A549 (cell line): Measurements from ENCODE around the gene SIRT7. TPM values are rescaled to one million over a fixed set of nuclear protein-coding genes. Genes with fewer than 3 reads are reported as not detected.

Experiments
- ATAC-seq, 2 experiments: fragments of 200-7000 bp in 1 of 2; fragments of >200 bp in 1 of 2; cut with Nextera tagmentation in 1 of 2; cut with Tn5 transposase in 1 of 2; 3 replicates each; pipeline versions ENCODE4 v1.8.0 to v1.9.1; 2018 to 2020; ENCODE audit warnings: mild to moderate bottlenecking in 1 of 2, moderate library complexity in 1 of 2
- CTCF ChIA-PET: fragments of 300-600 bp; sonication (Branson Sonifier 250); formaldehyde crosslinking; extraction: SDS; loops from one replicate; lab custom pipeline; 2021; ENCODE audit warnings: antibody characterized with exemption, inconsistent platforms; lab: Yijun Ruan, JAX
- POLR2A ChIA-PET: fragments of 350-600 bp; formaldehyde crosslinking; extraction: SDS; loops from one replicate; lab custom pipeline; 2021; ENCODE audit warnings: antibody characterized with exemption, inconsistent platforms; lab: Yijun Ruan, JAX
- DNase-seq, 2 experiments: peaks; one replicate each; pipeline versions ENCODE4 v3.0.0 to v3.0.0-alpha.2; 2011 to 2016; ENCODE audit warnings: low read depth in 1 of 2, low spot score in 1 of 2
- FAIRE-seq: peaks from 2 replicates; lab custom pipeline; 2011; peaks lifted over from hg19 to GRCh38; lab: Jason Lieb, UNC
- H3K27ac ChIP-seq, 2 experiments: fragments of >200 bp; sonication (Bioruptor Twin); formaldehyde crosslinking; 3 replicates each; pipeline ENCODE4 v1.5.1; 2016 to 2017
- H3K4me1 ChIP-seq: fragments of >200 bp; sonication (Bioruptor Twin); formaldehyde crosslinking; 3 replicates; pipeline ENCODE4 v1.6.1; 2016
- H3K4me2 ChIP-seq: fragments of >200 bp; sonication (Bioruptor Twin); formaldehyde crosslinking; 3 replicates; pipeline ENCODE4 v1.6.1; 2016
- H3K4me3 ChIP-seq: fragments of >200 bp; sonication (Bioruptor Twin); formaldehyde crosslinking; 3 replicates; pipeline ENCODE4 v1.5.1; 2016
- H3K9me3 ChIP-seq: fragments of >200 bp; sonication (Bioruptor Twin); formaldehyde crosslinking; 3 replicates; pipeline ENCODE4 v1.6.1; 2016
- CHD2 ChIP-seq: fragments of 150-350 bp; IDR thresholded peaks from 2 replicates; pipeline ENCODE4 v1.6.1; 2014; ENCODE audit warnings: low read length; ENCODE audit not compliant: partially characterized antibody
- CHD4 ChIP-seq: fragments of 200-600 bp; sonication (generic); IDR thresholded peaks from 2 replicates; pipeline ENCODE4 v1.6.1; 2016; ENCODE audit warnings: antibody characterized with exemption, mild to moderate bottlenecking, borderline replicate concordance
- CTCF ChIP-seq: fragments of >200 bp; sonication (Bioruptor Twin); formaldehyde crosslinking; IDR thresholded peaks from 3 replicates; pipeline ENCODE4 v1.5.1; 2016
- E2F6 ChIP-seq: IDR thresholded peaks from 2 replicates; pipeline ENCODE4 v1.6.1; 2012; ENCODE audit warnings: low read depth, borderline replicate concordance
- ELK1 ChIP-seq: fragments of 150-350 bp; IDR thresholded peaks from 2 replicates; pipeline ENCODE4 v1.6.1; 2014; ENCODE audit warnings: low read depth, mild to moderate bottlenecking, low read length
- ESRRA ChIP-seq: fragments of 150-350 bp; IDR thresholded peaks from 2 replicates; pipeline ENCODE4 v1.6.1; 2014; ENCODE audit warnings: mild to moderate bottlenecking, low read length, borderline replicate concordance
- GATA3 ChIP-seq: IDR thresholded peaks from 2 replicates; pipeline ENCODE4 v1.6.1; 2012; ENCODE audit warnings: borderline replicate concordance
- HES2 ChIP-seq: fragments of >200 bp; sonication (Bioruptor Twin); formaldehyde crosslinking; IDR thresholded peaks from 2 replicates; pipeline ENCODE4 v1.6.1; 2016
- HEYL ChIP-seq: fragments of 250-450 bp; sonication (Bioruptor Pico); IDR thresholded peaks from 2 replicates; pipeline ENCODE4 v1.8.0; 2021; ENCODE audit warnings: mild to moderate bottlenecking, moderate library complexity
- HMGXB4 ChIP-seq: fragments of 250-450 bp; sonication (Bioruptor Pico); IDR thresholded peaks from 2 replicates; pipeline ENCODE4 v1.5.0; 2021; ENCODE audit warnings: mild to moderate bottlenecking, moderate library complexity, borderline replicate concordance
- HOXB13 ChIP-seq: fragments of 250-450 bp; sonication (Bioruptor Pico); IDR thresholded peaks from 2 replicates; pipeline ENCODE4 v1.5.0; 2020; ENCODE audit warnings: low read depth, mild to moderate bottlenecking, moderate library complexity
- KDM5A ChIP-seq: fragments of 200-600 bp; sonication (generic); IDR thresholded peaks from 2 replicates; pipeline ENCODE4 v1.6.1; 2016; ENCODE audit warnings: antibody characterized with exemption, mild to moderate bottlenecking
- MAZ ChIP-seq: fragments of 150-350 bp; IDR thresholded peaks from 2 replicates; pipeline ENCODE4 v1.6.1; 2014; ENCODE audit warnings: antibody characterized with exemption, low read depth, low read length, borderline replicate concordance
- MYC ChIP-seq: IDR thresholded peaks from 2 replicates; pipeline ENCODE4 v1.6.1; 2012; ENCODE audit warnings: mild to moderate bottlenecking, inconsistent platforms, low read length, improper control_type of control experiment, borderline replicate concordance
- NFE2L2 ChIP-seq: fragments of 150-350 bp; conservative IDR thresholded peaks from 2 replicates; pipeline ENCODE4 v1.6.1; 2014; ENCODE audit warnings: low read length
- NPAS2 ChIP-seq: fragments of 250-450 bp; sonication (Bioruptor Pico); IDR thresholded peaks from 2 replicates; pipeline ENCODE4 v1.8.0; 2022; ENCODE audit warnings: mild to moderate bottlenecking, moderate library complexity, borderline replicate concordance
- PHF8 ChIP-seq: fragments of 200-600 bp; sonication (generic); IDR thresholded peaks from 2 replicates; pipeline ENCODE4 v1.6.1; 2016; ENCODE audit warnings: low read depth, mild to moderate bottlenecking, antibody characterized with exemption, moderate library complexity, borderline replicate concordance
- POLR2A ChIP-seq: IDR thresholded peaks from 2 replicates; pipeline ENCODE4 v1.6.1; 2012; ENCODE audit warnings: mild to moderate bottlenecking, low read length
- RAD21 ChIP-seq, 2 experiments: fragments of >200 bp in 1 of 2; sonication (Bioruptor Twin) in 1 of 2; formaldehyde crosslinking in 1 of 2; IDR thresholded peaks in 1 of 2; conservative IDR thresholded peaks in 1 of 2; 2 replicates in 1 of 2; 3 replicates in 1 of 2; pipeline ENCODE4 v1.6.1; 2012 to 2018; ENCODE audit warnings: inconsistent platforms in 1 of 2
- RARB ChIP-seq: fragments of 250-450 bp; sonication (Bioruptor Pico); IDR thresholded peaks from 2 replicates; pipeline ENCODE4 v1.8.0; 2021; ENCODE audit warnings: mild to moderate bottlenecking, moderate library complexity
- RCOR1 ChIP-seq: fragments of 150-350 bp; IDR thresholded peaks from 2 replicates; pipeline ENCODE4 v1.6.1; 2014; ENCODE audit warnings: antibody characterized with exemption, low read length, low read depth
- RFX5 ChIP-seq: fragments of 450-650 bp; IDR thresholded peaks from 2 replicates; pipeline ENCODE4 v1.7.1; 2014; ENCODE audit warnings: antibody characterized with exemption, mild to moderate bottlenecking, moderate library complexity
- TP53 ChIP-seq: fragments of 250-450 bp; sonication (Bioruptor Pico); IDR thresholded peaks from 2 replicates; pipeline ENCODE4 v1.5.0; 2021; ENCODE audit warnings: mild to moderate bottlenecking, moderate library complexity
- ZC3H11A ChIP-seq: fragments of 450-650 bp; IDR thresholded peaks from 2 replicates; pipeline ENCODE4 v1.6.1; 2014; ENCODE audit warnings: antibody characterized with exemption, mild to moderate bottlenecking
- ZNF302 ChIP-seq: fragments of 250-450 bp; sonication (Bioruptor Pico); IDR thresholded peaks from 2 replicates; pipeline ENCODE4 v1.9.0; 2021; ENCODE audit warnings: inconsistent platforms, mild to moderate bottlenecking, moderate library complexity
- WGBS: methylation state at CpG from one replicate; pipeline ENCODE4 v1.1.6; 2017; ENCODE audit errors: missing lambda C conversion rate; 5-methylcytosine and 5-hydroxymethylcytosine counted together
- polyA plus RNA-seq, 4 experiments: library from polyadenylated mRNA; depleted of rRNA in 3 of 4; stranded (reverse); fragments of >200 nt; fragmentation: RNase III in 1 of 4; extraction: RNeasy Plus Mini Kit Qiagen cat#74134 plus additional on column Dnase treatment in 1 of 4; gene quantifications; 2 replicates in 3 of 4; 3 replicates in 1 of 4; pipeline ENCODE4 v1.2.3, GENCODE V29; 2011 to 2017

The SIRT7 gene
- polyA plus RNA-seq, 2 of the 4 experiments (the other 2 are of a cell fraction) = 9.8 to 35.2 TPM

GRCh38 chr17:81891303-81891552 is 26.7 kb downstream of the SIRT7 start:
- POLR2A ChIA-PET = no interaction called here
- DNase-seq (no peak), ATAC-seq (peak in 1 of 2 experiments; percentile 11; a peak in 2 of 6 replicates), FAIRE-seq (no peak)
- TF ChIP-seq GATA3 (no peak), E2F6 (no peak), RFX5 (no peak)
- peak overlapping the region; percentile 90 for H3K4me3 ChIP-seq
- 2% methylated on average over 26 of the region's 40 CpGs for WGBS
- no peaks in the 10 kb centered on the region for H3K9me3 ChIP-seq
- peak overlapping the region; percentile 99 for H3K4me2 ChIP-seq
- H3K4me1 ChIP-seq = peaks cover 26% of the 10 kb centered on the region
- CTCF ChIA-PET = interaction anchor here (1.1 to 2.4 kb wide), 3 partner anchors 22 to 37 kb away, joined by 3 to 9 read pairs (median 7); partner anchors contain the start of gene MAFG
- peak overlapping the region; percentile 94 to 98 for H3K27ac ChIP-seq

- Histone ChIP-seq H3K4me1 (peaks cover 27% of the 10 kb centered on the region), H3K4me3 (peak overlapping the region; percentile 90), H3K9me3 (no peaks in the 10 kb centered on the region), H3K4me2 (peak overlapping the region; percentile 99), H3K27ac (peak overlapping the region; percentile 94 to 98)
- DNase-seq (no peak), FAIRE-seq (no peak), ATAC-seq (no peak)
- POLR2A ChIA-PET = no interaction called here
- CTCF ChIA-PET = interaction anchor here (1.4 to 2.4 kb wide), 3 partner anchors 37 to 69 kb away, joined by 3 to 7 read pairs (median 3); partner anchors contain the start of gene MAFG
- WGBS = 6% methylated on average over 44 of the region's 69 CpGs
- TF ChIP-seq HMGXB4 (CRISPR knock-in tag) (no peak), ZNF302 (no peak), TP53 (CRISPR knock-in tag) (no peak), HES2 (no peak), E2F6 (no peak), MAZ (no peak), ZC3H11A (no peak), KDM5A (peak; percentile 19; the same call in 1 of the 2 replicates)
Observed at GRCh38 chr17:81890447-81891302, 27.3 kb downstream of the SIRT7 start.

GRCh38 chr17:81889602-81890001 is 28.4 kb downstream of the SIRT7 start:
- no peak overlapping the region for H3K27ac ChIP-seq
- DNase-seq (no peak), FAIRE-seq (no peak), ATAC-seq (no peak)
- no peak for TF ChIP-seq RAD21 (conservative IDR thresholded peaks at IDR 0.05 in 1 of 2, IDR thresholded peaks at IDR 0.05 in 1 of 2)
- no peak for TF ChIP-seq MAZ
- TF ChIP-seq RARB (CRISPR knock-in tag) = no peak
- TF ChIP-seq CTCF = no peak
- TF ChIP-seq NFE2L2 = no peak
- TF ChIP-seq CHD4 = no peak
- TF ChIP-seq RCOR1 = no peak
- TF ChIP-seq POLR2A = no peak
- no peak for TF ChIP-seq HEYL
- no peak for TF ChIP-seq ELK1
- TF ChIP-seq NPAS2 (CRISPR knock-in tag) = no peak
- no peak for TF ChIP-seq ESRRA
- no peak for TF ChIP-seq CHD2
- no peak for TF ChIP-seq E2F6
- no peak for TF ChIP-seq KDM5A
- TF ChIP-seq PHF8 = no peak
- no peak for TF ChIP-seq MYC
- TF ChIP-seq HOXB13 (CRISPR knock-in tag) = no peak
- CTCF ChIA-PET = interaction anchor here (1.4 to 2.4 kb wide), 3 partner anchors 38 to 70 kb away, joined by 3 to 7 read pairs (median 3); partner anchors contain the start of gene MAFG
- POLR2A ChIA-PET = no interaction called here
- H3K4me3 ChIP-seq = peak overlapping the region; percentile 90; the same call in 2 of the 3 replicates
- H3K4me1 ChIP-seq = peaks cover 27% of the 10 kb centered on the region
- no peaks in the 10 kb centered on the region for H3K9me3 ChIP-seq
- H3K4me2 ChIP-seq = peak overlapping the region; percentile 99
- WGBS = 91% methylated on average over 9 of the region's 9 CpGs
